Measurements from ENCODE around the gene SMURF1. TPM values are rescaled to one million over a fixed set of nuclear protein-coding genes. Genes with fewer than 3 reads are reported as not detected.
A peak's percentile ranks its signal among the peaks of the same experiment; 100 is the strongest.

SMURF1 gene
- total and polyA plus RNA-seq, 2 of the 8 experiments (the other 6 are each of a cell fraction or from before 2014, with no cell fraction given): 9.6 to 24.5 TPM

- ChIA-PET POLR2A (ENCODE audit: partially characterized antibody) (interaction anchor here (0.6 to 1.6 kb wide), 3 partner anchors 9 to 15 kb away, joined by 3 to 4 read pairs (median 3); no protein-coding TSS in a partner anchor), CTCF (ENCODE audit: partially characterized antibody) (interaction anchor here (0.6 to 6.2 kb wide), 36 partner anchors 10 to 636 kb away, joined by 3 to 87 read pairs (median 4); partner anchors contain the start of gene KPNA7)
- Histone ChIP-seq H3K9ac (replicated peaks in 1 of 4; ENCODE audit: extremely low read depth in 1 of 4, low read depth in 3 of 4, low read length in 3 of 4) (no peak overlapping the region), H3K23ac (ENCODE audit: insufficient read length) (no peak overlapping the region), H2BK15ac (ENCODE audit: low read length) (no peak overlapping the region), H2AK5ac (ENCODE audit: low read depth, low read length) (no peak overlapping the region), H3K9me3 (ENCODE audit: insufficient read depth in 2 of 2, low read depth in 1 of 2, low read length in 1 of 2) (no peaks in the 10 kb centered on the region), H3K23me2 (ENCODE audit: low read depth, low read length) (no peaks in the 10 kb centered on the region), H4K20me1 (replicated peaks in 1 of 2; ENCODE audit: control insufficient read depth in 1 of 2, insufficient read depth in 2 of 2, low read length in 2 of 2) (peaks cover 5 to 8% of the 10 kb centered on the region in 2 experiments), H3K36me3 (ENCODE audit: control insufficient read depth in 2 of 4, insufficient read depth in 4 of 4, low read length in 3 of 4) (peaks cover 19 to 59% (median 49%) of the 10 kb centered on the region in 4 experiments), H3K56ac (replicated peaks; ENCODE audit: insufficient read length, low read depth, low read length) (no peak overlapping the region), H4K91ac (replicated peaks; ENCODE audit: insufficient read length, low read length) (no peak overlapping the region), H3K4me1 (replicated peaks in 1 of 4; ENCODE audit: control insufficient read depth in 3 of 4, insufficient read depth in 4 of 4, low read length in 3 of 4) (no peaks in the 10 kb centered on the region), H3K4me2 (ENCODE audit: insufficient read depth in 1 of 2, low read depth in 2 of 2, low read length in 2 of 2) (no peak overlapping the region), H2AFZ (ENCODE audit: low read length) (no peak overlapping the region), H3K18ac (ENCODE audit: extremely low read depth, low read length) (no peak overlapping the region), H3K4me3 (ENCODE audit: extremely low read depth in 1 of 4, insufficient read depth in 2 of 4, low read depth in 3 of 4, low read length in 4 of 4) (no peak overlapping the region), H3K14ac (ENCODE audit: insufficient read length) (no peak overlapping the region), H3K27ac (ENCODE audit: low read depth, low read length) (0 out of 2 replicates have a peak overlapping the region, but pooled peaks have one; percentile 5), H3K27me3 (replicated peaks in 1 of 4; ENCODE audit: control insufficient read depth in 3 of 4, extremely low read depth in 1 of 4, insufficient read depth in 3 of 4, low read length in 3 of 4) (no peaks in the 10 kb centered on the region), H3K79me1 (ENCODE audit: low read depth, low read length) (no peaks in the 10 kb centered on the region), H4K5ac (ENCODE audit: insufficient read length, low read depth, low read length) (no peak overlapping the region), H4K8ac (ENCODE audit: extremely low read depth, insufficient read depth, low read length) (0 out of 2 replicates have a peak overlapping the region, but pooled peaks have one; percentile 28), H2BK20ac (ENCODE audit: low read length) (no peak overlapping the region), H2BK120ac (replicated peaks; ENCODE audit: low read depth, low read length) (no peak overlapping the region), H3K4ac (replicated peaks; ENCODE audit: insufficient read length, low read depth, low read length) (no peak overlapping the region), H3K79me2 (ENCODE audit: control insufficient read depth in 1 of 2, insufficient read depth in 2 of 2, low read length in 2 of 2) (no peaks in the 10 kb centered on the region), H2BK12ac (ENCODE audit: low read depth, low read length) (no peak overlapping the region), H2BK5ac (ENCODE audit: low read depth, low read length) (no peak overlapping the region)
- peak in 1 of 2 experiments; percentile 41 for DNase-seq (ENCODE audit: low read depth in 1 of 2, low spot score in 2 of 2)
- WGBS, 2 experiments (ENCODE audit: extremely low coverage in 1 of 2, insufficient coverage in 1 of 2, insufficient read length in 1 of 2, insufficient replicate concordance in 2 of 2, low coverage in 1 of 2, low lambda C conversion rate in 2 of 2, missing lambda C conversion rate in 1 of 2): 95% methylated on average over 16 of the region's 16 CpGs; no CpG with 5 or more reads in 1 of the 2 experiments
- FAIRE-seq: no peak
- no peak for TF ChIP-seq BACH1 (IDR thresholded peaks at IDR 0.05; ENCODE audit: low read length)
- no peak for TF ChIP-seq CTBP2 (IDR thresholded peaks at IDR 0.05; ENCODE audit: borderline replicate concordance, insufficient read depth, insufficient read length, low read length)
- TF ChIP-seq BCL11A (IDR thresholded peaks at IDR 0.05; ENCODE audit: low read depth in 2 of 2, low read length in 2 of 2): no peak
- no peak for TF ChIP-seq GTF2F1 (IDR thresholded peaks at IDR 0.05; ENCODE audit: borderline replicate concordance, low read depth, low read length)
- no peak for TF ChIP-seq RBBP5 (IDR thresholded peaks at IDR 0.05; ENCODE audit: borderline replicate concordance, low read depth, low read length)
- TF ChIP-seq RXRA (IDR thresholded peaks at IDR 0.05; ENCODE audit: insufficient read depth, low read depth, low read length): no peak
- no peak for TF ChIP-seq SP1 (IDR thresholded peaks at IDR 0.05; ENCODE audit: low read depth, low read length)
- TF ChIP-seq SP2 (IDR thresholded peaks at IDR 0.05; ENCODE audit: low read length): no peak
- TF ChIP-seq TCF12 (IDR thresholded peaks at IDR 0.05; ENCODE audit: low read depth, low read length): no peak
- TF ChIP-seq, protein P1, sequence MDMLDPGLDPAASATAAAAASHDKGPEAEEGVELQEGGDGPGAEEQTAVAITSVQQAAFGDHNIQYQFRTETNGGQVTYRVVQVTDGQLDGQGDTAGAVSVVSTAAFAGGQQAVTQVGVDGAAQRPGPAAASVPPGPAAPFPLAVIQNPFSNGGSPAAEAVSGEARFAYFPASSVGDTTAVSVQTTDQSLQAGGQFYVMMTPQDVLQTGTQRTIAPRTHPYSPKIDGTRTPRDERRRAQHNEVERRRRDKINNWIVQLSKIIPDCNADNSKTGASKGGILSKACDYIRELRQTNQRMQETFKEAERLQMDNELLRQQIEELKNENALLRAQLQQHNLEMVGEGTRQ (IDR thresholded peaks at IDR 0.05; ENCODE audit: low read length): no peak
- TF ChIP-seq KDM1A (IDR thresholded peaks at IDR 0.05; ENCODE audit: borderline replicate concordance, low read length): no peak
- TF ChIP-seq KDM4A (IDR thresholded peaks at IDR 0.05; ENCODE audit: low read depth, low read length, severe bottlenecking): no peak
Measured at GRCh38 chr7:99037327-99037940, 106.5 kb downstream of the SMURF1 start.

Data from H1 (cell line).